ENCODE data around the gene EIF5B. TPM values are rescaled to one million over a fixed set of nuclear protein-coding genes. Genes with fewer than 3 reads are reported as not detected.
"Not testable (repeated sequence)": the region's sequence is repeated elsewhere in the genome, so short reads cannot be mapped to it uniquely, and the experiment has no call there.

EIF5B gene
- polyA plus RNA-seq, 4 donors: 21.0 to 43.0 (median 32.1) TPM

DNA sequence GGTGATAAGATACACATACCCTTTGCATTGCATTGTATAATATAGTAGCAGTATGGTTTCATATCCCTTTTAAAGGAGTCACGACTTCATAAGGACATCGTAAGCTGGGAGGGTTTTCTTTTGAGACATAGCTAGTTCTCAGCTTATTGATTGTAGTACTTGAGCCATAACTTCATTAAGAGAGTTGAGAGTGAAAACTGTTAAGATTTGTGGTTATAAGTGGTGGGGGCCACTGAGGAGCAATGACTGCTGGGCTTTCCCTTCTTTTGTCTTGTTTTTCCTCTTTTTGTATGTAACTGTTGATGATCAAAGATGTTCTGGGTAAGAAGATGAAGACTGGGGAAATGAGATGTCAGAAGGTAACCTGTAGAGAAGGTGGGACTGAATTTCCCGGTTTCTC lies 11.0 kb downstream of the EIF5B start:
- Histone ChIP-seq H3K4me1 (ENCODE audit: control insufficient read depth in 3 of 3, insufficient read depth in 2 of 3, low read depth in 1 of 3, low read length in 2 of 3) (no peaks in the 10 kb centered on the region), H3K27me3 (ENCODE audit: control insufficient read depth in 3 of 3, insufficient read depth in 3 of 3, low read length in 3 of 3) (no peaks in the 10 kb centered on the region), H3K36me3 (ENCODE audit: control insufficient read depth in 3 of 3, insufficient read depth in 2 of 3, low read depth in 1 of 3, low read length in 3 of 3) (peaks cover 0 to 2% (median 0%) of the 10 kb centered on the region in 3 donors), H3K27ac (ENCODE audit: low read depth in 1 of 3, low read length in 2 of 3) (no peak overlapping the region), H3K4me3 (ENCODE audit: low read depth in 1 of 3, low read length in 3 of 3) (no peak overlapping the region), H3K9me3 (ENCODE audit: control insufficient read depth in 2 of 2, insufficient read depth in 1 of 2, low read depth in 1 of 2, low read length in 1 of 2) (no peaks in the 10 kb centered on the region)
- WGBS, 3 donors: 73 to 87% (median 77%) methylated on average over 3 of the region's 3 CpGs
- FAIRE-seq (no peak), DNase-seq (no peak)

DNA sequence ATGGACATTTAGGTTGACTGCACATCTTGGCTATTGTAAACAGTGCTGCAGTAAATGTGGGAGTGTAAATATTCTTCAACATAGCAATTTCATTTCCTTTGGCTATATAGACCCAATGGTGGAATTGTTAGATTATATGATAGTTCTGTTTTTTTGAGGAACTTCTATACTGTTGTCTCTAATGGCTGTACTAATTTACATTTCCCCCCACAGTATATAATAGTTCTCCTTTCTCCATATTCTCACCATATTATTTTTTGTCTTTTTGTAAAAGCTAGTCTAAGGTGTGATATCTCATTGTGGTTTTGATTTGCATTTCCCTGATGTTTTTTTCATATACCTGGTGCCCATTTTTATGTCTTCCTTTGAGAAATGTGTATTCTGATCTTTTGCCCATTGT lies 13.0 kb downstream of the EIF5B start:
- Histone ChIP-seq H3K9me3 (ENCODE audit: control insufficient read depth in 2 of 2, insufficient read depth in 1 of 2, low read depth in 1 of 2, low read length in 1 of 2) (no peaks in the 10 kb centered on the region), H3K4me3 (ENCODE audit: low read depth in 1 of 3, low read length in 3 of 3) (no peak overlapping the region), H3K27me3 (ENCODE audit: control insufficient read depth in 3 of 3, insufficient read depth in 3 of 3, low read length in 3 of 3) (no peaks in the 10 kb centered on the region), H3K27ac (ENCODE audit: low read depth in 1 of 3, low read length in 2 of 3) (no peak overlapping the region), H3K36me3 (ENCODE audit: control insufficient read depth in 3 of 3, insufficient read depth in 2 of 3, low read depth in 1 of 3, low read length in 3 of 3) (peaks cover 0 to 2% (median 0%) of the 10 kb centered on the region in 3 donors), H3K4me1 (ENCODE audit: control insufficient read depth in 3 of 3, insufficient read depth in 2 of 3, low read depth in 1 of 3, low read length in 2 of 3) (no peaks in the 10 kb centered on the region)
- no peak for FAIRE-seq
- DNase-seq: no peak

DNA sequence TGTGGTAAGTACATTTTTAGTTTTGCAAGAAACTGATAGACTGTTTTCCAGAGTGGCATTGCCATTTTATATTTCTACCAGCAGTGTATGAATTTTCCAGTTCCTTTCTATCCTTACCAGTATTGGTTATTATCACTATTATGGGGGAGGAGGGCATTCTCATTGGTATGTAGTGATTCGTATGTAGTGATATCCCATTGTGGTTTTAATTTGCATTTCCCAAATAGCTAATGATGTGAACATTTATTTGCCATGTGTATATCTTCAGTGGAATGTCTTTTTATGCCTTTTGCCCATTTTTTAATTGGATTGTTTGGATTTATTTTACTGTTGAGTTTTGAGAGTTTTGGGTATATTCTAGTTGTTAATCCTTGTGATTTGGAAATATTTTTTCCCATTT lies 16.9 kb downstream of the EIF5B start:
- no peak for FAIRE-seq
- H3K36me3 ChIP-seq (ENCODE audit: control insufficient read depth in 3 of 3, insufficient read depth in 2 of 3, low read depth in 1 of 3, low read length in 3 of 3): no peaks in the 10 kb centered on the region
- DNase-seq: no peak
- H3K27me3 ChIP-seq (ENCODE audit: control insufficient read depth in 3 of 3, insufficient read depth in 3 of 3, low read length in 3 of 3): no peaks in the 10 kb centered on the region
- no peaks in the 10 kb centered on the region for H3K9me3 ChIP-seq (ENCODE audit: control insufficient read depth in 2 of 2, insufficient read depth in 1 of 2, low read depth in 1 of 2, low read length in 1 of 2)
- H3K4me1 ChIP-seq (ENCODE audit: control insufficient read depth in 3 of 3, insufficient read depth in 2 of 3, low read depth in 1 of 3, low read length in 2 of 3): no peaks in the 10 kb centered on the region
- no peak overlapping the region for H3K4me3 ChIP-seq (ENCODE audit: low read depth in 1 of 3, low read length in 3 of 3)
- no peak overlapping the region for H3K27ac ChIP-seq (ENCODE audit: low read depth in 1 of 3, low read length in 2 of 3)
- 87 to 89% (median 88%) methylated on average over 1 of the region's 1 CpG for WGBS, 3 donors

DNA sequence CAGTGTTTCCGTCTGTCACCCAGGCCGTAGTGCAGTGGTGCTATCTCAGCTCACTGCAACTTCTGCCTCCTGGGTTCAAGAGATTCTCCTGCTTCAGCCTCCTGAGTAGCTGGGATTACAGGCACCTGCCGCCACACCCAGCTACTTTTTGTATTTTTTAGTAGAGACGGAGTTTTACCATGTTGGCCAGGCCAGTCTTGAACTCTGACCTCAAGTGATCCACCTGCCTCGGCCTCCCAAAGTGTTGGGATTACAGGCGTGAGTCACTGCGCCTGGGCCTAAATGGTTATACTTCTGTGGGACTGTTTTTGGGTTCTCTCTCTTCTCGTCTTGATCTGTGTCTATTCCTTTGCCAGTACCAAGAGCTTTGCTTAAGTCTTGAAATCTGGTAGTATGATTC lies 17.6 kb downstream of the EIF5B start:
- not testable (repeated sequence) for FAIRE-seq; H3K36me3 ChIP-seq (ENCODE audit: control insufficient read depth in 3 of 3, insufficient read depth in 2 of 3, low read depth in 1 of 3, low read length in 3 of 3); DNase-seq; H3K4me3 ChIP-seq (ENCODE audit: low read depth in 1 of 3, low read length in 3 of 3); H3K27ac ChIP-seq (ENCODE audit: low read depth in 1 of 3, low read length in 2 of 3); H3K27me3 ChIP-seq (ENCODE audit: control insufficient read depth in 3 of 3, insufficient read depth in 3 of 3, low read length in 3 of 3); H3K4me1 ChIP-seq (ENCODE audit: control insufficient read depth in 3 of 3, insufficient read depth in 2 of 3, low read depth in 1 of 3, low read length in 2 of 3); H3K9me3 ChIP-seq (ENCODE audit: control insufficient read depth in 2 of 2, insufficient read depth in 1 of 2, low read depth in 1 of 2, low read length in 1 of 2)
- 89 to 90% (median 90%) methylated on average over 8 of the region's 8 CpGs for WGBS, 3 donors

DNA sequence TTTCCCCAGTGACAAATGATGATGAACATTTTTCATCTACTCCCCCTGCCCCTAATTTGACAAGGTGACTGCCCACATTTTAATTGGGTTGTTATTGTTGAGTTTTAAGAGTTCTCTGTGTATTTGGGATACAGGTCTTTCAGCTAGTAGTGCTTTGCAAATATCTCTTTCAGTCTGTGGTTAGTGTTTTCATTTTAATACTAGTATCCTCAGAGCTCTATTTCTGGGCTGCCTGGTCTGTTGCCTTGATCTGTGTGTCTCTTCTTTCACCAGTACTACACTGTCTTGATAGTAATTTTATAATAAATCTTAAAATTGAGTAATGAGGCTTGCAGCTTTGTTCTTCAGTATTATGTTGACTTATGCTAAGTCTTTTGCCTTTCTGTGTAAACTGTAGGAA lies 19.7 kb downstream of the EIF5B start:
- Histone ChIP-seq H3K27ac (ENCODE audit: low read depth in 1 of 3, low read length in 2 of 3) (no peak overlapping the region), H3K4me1 (ENCODE audit: control insufficient read depth in 3 of 3, insufficient read depth in 2 of 3, low read depth in 1 of 3, low read length in 2 of 3) (no peaks in the 10 kb centered on the region), H3K27me3 (ENCODE audit: control insufficient read depth in 3 of 3, insufficient read depth in 3 of 3, low read length in 3 of 3) (no peaks in the 10 kb centered on the region), H3K4me3 (ENCODE audit: low read depth in 1 of 3, low read length in 3 of 3) (no peak overlapping the region), H3K9me3 (ENCODE audit: control insufficient read depth in 2 of 2, insufficient read depth in 1 of 2, low read depth in 1 of 2, low read length in 1 of 2) (no peaks in the 10 kb centered on the region), H3K36me3 (ENCODE audit: control insufficient read depth in 3 of 3, insufficient read depth in 2 of 3, low read depth in 1 of 3, low read length in 3 of 3) (peaks cover 0 to 4% (median 0%) of the 10 kb centered on the region in 3 donors)
- DNase-seq (no peak), FAIRE-seq (no peak)

DNA sequence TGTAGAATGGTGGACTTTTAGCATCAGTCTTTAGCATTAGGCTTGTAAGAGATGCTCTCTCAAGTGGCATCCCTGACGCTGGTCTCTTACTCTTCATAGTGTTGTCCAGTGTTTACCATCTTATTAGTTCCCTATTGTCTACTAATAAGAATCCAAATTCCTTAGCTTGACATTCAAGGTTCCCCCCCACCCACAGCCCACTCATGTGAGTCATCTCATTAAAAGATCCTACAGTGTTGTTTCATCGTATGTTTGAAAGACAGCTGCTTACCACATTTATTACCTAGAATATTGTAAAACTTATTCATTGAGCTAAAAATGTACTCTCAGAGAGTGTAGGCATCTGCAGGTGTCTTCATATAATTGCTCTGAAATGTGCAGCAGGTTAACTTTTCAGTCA lies 28.5 kb downstream of the EIF5B start:
- Histone ChIP-seq H3K4me3 (ENCODE audit: low read depth in 1 of 3, low read length in 3 of 3) (no peak overlapping the region), H3K4me1 (ENCODE audit: control insufficient read depth in 3 of 3, insufficient read depth in 2 of 3, low read depth in 1 of 3, low read length in 2 of 3) (no peaks in the 10 kb centered on the region), H3K27me3 (ENCODE audit: control insufficient read depth in 3 of 3, insufficient read depth in 3 of 3, low read length in 3 of 3) (no peaks in the 10 kb centered on the region), H3K36me3 (ENCODE audit: control insufficient read depth in 3 of 3, insufficient read depth in 2 of 3, low read depth in 1 of 3, low read length in 3 of 3) (peaks cover 5 to 15% (median 10%) of the 10 kb centered on the region in 3 donors), H3K9me3 (ENCODE audit: control insufficient read depth in 2 of 2, insufficient read depth in 1 of 2, low read depth in 1 of 2, low read length in 1 of 2) (no peaks in the 10 kb centered on the region), H3K27ac (ENCODE audit: low read depth in 1 of 3, low read length in 2 of 3) (no peak overlapping the region)
- WGBS, 3 donors: 37 to 89% (median 75%) methylated on average over 2 of the region's 2 CpGs
- DNase-seq: no peak
- FAIRE-seq: no peak

DNA sequence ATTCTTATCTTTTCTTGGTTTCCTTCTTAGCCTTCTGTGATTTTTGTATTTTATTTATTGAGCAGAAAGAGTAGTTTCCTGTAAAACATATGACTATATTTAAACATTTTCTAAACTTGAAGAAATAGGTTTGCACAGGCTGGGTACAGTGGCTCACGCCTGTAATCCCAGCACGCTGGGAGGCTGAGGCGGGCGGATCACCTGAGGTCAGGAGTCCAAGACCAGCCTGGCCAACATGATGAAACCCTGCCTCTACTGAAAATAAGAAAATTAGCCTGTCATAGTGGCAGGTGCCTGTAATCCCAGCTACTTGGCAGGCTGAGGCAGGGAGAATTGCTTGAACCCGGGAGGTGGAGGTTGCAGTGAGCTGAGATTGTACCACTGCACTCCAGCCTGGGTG lies 31.7 kb downstream of the EIF5B start:
- peaks cover 6 to 19% (median 10%) of the 10 kb centered on the region in 3 donors for H3K36me3 ChIP-seq (ENCODE audit: control insufficient read depth in 3 of 3, insufficient read depth in 2 of 3, low read depth in 1 of 3, low read length in 3 of 3)
- not testable (repeated sequence) for FAIRE-seq; DNase-seq; H3K9me3 ChIP-seq (ENCODE audit: control insufficient read depth in 2 of 2, insufficient read depth in 1 of 2, low read depth in 1 of 2, low read length in 1 of 2); H3K4me1 ChIP-seq (ENCODE audit: control insufficient read depth in 3 of 3, insufficient read depth in 2 of 3, low read depth in 1 of 3, low read length in 2 of 3); H3K27ac ChIP-seq (ENCODE audit: low read depth in 1 of 3, low read length in 2 of 3); H3K27me3 ChIP-seq (ENCODE audit: control insufficient read depth in 3 of 3, insufficient read depth in 3 of 3, low read length in 3 of 3); H3K4me3 ChIP-seq (ENCODE audit: low read depth in 1 of 3, low read length in 3 of 3)
- WGBS, 3 donors: 77 to 89% (median 88%) methylated on average over 5 of the region's 5 CpGs

DNA sequence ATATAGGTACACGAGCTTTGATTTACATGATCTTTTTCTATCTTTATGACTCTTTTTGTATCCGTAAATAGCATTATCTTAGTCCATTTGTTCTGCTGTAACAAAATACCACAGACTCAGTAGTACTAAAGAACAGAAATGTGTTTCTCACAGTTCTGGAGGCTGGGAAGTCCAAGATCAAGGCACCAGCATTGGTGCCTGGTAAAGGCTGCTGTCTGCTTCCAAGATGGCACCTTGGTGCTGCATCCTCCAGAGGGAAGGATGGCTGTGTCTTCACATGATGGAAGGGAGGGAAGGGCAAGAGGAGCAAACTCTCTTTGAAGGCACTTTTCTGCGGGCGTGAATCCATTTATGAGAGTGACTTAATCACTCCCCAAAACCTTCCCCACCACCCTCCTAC lies 36.0 kb downstream of the EIF5B start:
- DNase-seq (no peak), FAIRE-seq (no peak)
- Histone ChIP-seq H3K4me3 (ENCODE audit: low read depth in 1 of 3, low read length in 3 of 3) (no peak overlapping the region), H3K4me1 (ENCODE audit: control insufficient read depth in 3 of 3, insufficient read depth in 2 of 3, low read depth in 1 of 3, low read length in 2 of 3) (no peaks in the 10 kb centered on the region), H3K27me3 (ENCODE audit: control insufficient read depth in 3 of 3, insufficient read depth in 3 of 3, low read length in 3 of 3) (no peaks in the 10 kb centered on the region), H3K36me3 (ENCODE audit: control insufficient read depth in 3 of 3, insufficient read depth in 2 of 3, low read depth in 1 of 3, low read length in 3 of 3) (peaks cover 2 to 20% (median 10%) of the 10 kb centered on the region in 3 donors), H3K9me3 (ENCODE audit: control insufficient read depth in 2 of 2, insufficient read depth in 1 of 2, low read depth in 1 of 2, low read length in 1 of 2) (peaks cover 0 to 8% of the 10 kb centered on the region in 2 donors), H3K27ac (ENCODE audit: low read depth in 1 of 3, low read length in 2 of 3) (no peak overlapping the region)
- WGBS, 3 donors: 94 to 97% (median 96%) methylated on average over 4 of the region's 4 CpGs

DNA sequence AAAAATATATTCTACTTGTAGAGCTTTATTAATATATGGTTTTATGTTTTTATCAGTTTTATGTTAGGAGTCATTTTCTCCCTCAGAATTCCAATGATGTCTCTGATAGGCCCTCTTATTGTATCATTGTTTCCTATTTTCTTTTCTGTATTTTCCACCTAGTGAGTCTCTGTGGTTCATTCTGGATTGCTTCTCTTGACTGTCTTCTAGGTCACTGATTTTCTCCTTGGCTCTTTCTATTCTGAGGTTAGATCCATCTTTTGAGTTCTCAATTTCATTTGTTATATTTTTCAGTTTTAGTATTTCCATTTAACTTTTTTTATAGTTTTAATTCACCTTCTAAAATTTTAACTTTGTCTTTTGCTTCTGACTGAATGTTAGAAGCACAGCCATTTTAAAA lies 37.6 kb downstream of the EIF5B start:
- Histone ChIP-seq H3K4me3 (ENCODE audit: low read depth in 1 of 3, low read length in 3 of 3) (no peak overlapping the region), H3K36me3 (ENCODE audit: control insufficient read depth in 3 of 3, insufficient read depth in 2 of 3, low read depth in 1 of 3, low read length in 3 of 3) (peaks cover 4 to 14% (median 10%) of the 10 kb centered on the region in 3 donors), H3K9me3 (ENCODE audit: control insufficient read depth in 2 of 2, insufficient read depth in 1 of 2, low read depth in 1 of 2, low read length in 1 of 2) (peaks cover 0 to 8% of the 10 kb centered on the region in 2 donors), H3K27ac (ENCODE audit: low read depth in 1 of 3, low read length in 2 of 3) (no peak overlapping the region), H3K4me1 (ENCODE audit: control insufficient read depth in 3 of 3, insufficient read depth in 2 of 3, low read depth in 1 of 3, low read length in 2 of 3) (no peaks in the 10 kb centered on the region), H3K27me3 (ENCODE audit: control insufficient read depth in 3 of 3, insufficient read depth in 3 of 3, low read length in 3 of 3) (no peaks in the 10 kb centered on the region)
- DNase-seq (no peak), FAIRE-seq (no peak)
